NCI-H187 treated with DMSO at 0.1 percent for 48 hours (cell line): ENCODE results near the gene AMHR2.

Experiments
- DNase-seq: peaks from one replicate; lab custom pipeline; 2025; lab: John Stamatoyannopoulos, UW

Gene AMHR2

GRCh38 chr12:53452159-53453077 is 28.8 kb downstream of the AMHR2 start:
- DNase-seq = peak; percentile 12

GRCh38 chr12:53453953-53454640 is 30.4 kb downstream of the AMHR2 start:
- no peak for DNase-seq

- DNase-seq = no peak
Observed at GRCh38 chr12:53454707-53455106, 31.1 kb downstream of the AMHR2 start.

GRCh38 chr12:53456654-53457366 is 33.2 kb downstream of the AMHR2 start:
- no peak for DNase-seq

- DNase-seq = no peak
Observed at GRCh38 chr12:53459097-53459496, 35.4 kb downstream of the AMHR2 start.

GRCh38 chr12:53461059-53461458 is 37.4 kb downstream of the AMHR2 start:
- DNase-seq = no peak

- no peak for DNase-seq
Observed at GRCh38 chr12:53461591-53461990, 37.9 kb downstream of the AMHR2 start.

- no peak for DNase-seq
Observed at GRCh38 chr12:53462935-53463334, 39.3 kb downstream of the AMHR2 start.

- no peak for DNase-seq
Observed at GRCh38 chr12:53463802-53464560, 40.3 kb downstream of the AMHR2 start.

GRCh38 chr12:53464685-53465418 is 41.2 kb downstream of the AMHR2 start:
- no peak for DNase-seq

- DNase-seq = no peak
Observed at GRCh38 chr12:53465679-53466078, 42.0 kb downstream of the AMHR2 start.

- no peak for DNase-seq
Observed at GRCh38 chr12:53466640-53467039, 43.0 kb downstream of the AMHR2 start.

- DNase-seq = no peak
Observed at GRCh38 chr12:53467082-53467481, 43.4 kb downstream of the AMHR2 start.

- no peak for DNase-seq
Observed at GRCh38 chr12:53467880-53468279, 44.2 kb downstream of the AMHR2 start.

- no peak for DNase-seq
Observed at GRCh38 chr12:53468282-53468681, 44.6 kb downstream of the AMHR2 start.

GRCh38 chr12:53472056-53472582 is 48.5 kb downstream of the AMHR2 start:
- no peak for DNase-seq

GRCh38 chr12:53474077-53474476 is 50.4 kb downstream of the AMHR2 start:
- DNase-seq = no peak

GRCh38 chr12:53474819-53475218 is 51.2 kb downstream of the AMHR2 start:
- DNase-seq = no peak

- DNase-seq = no peak
Observed at GRCh38 chr12:53476769-53477209, 53.1 kb downstream of the AMHR2 start.

GRCh38 chr12:53478865-53479264 is 55.2 kb downstream of the AMHR2 start:
- DNase-seq = no peak

- no peak for DNase-seq
Observed at GRCh38 chr12:53479331-53479730, 55.7 kb downstream of the AMHR2 start.
